Measurements from ENCODE around the gene MYF5.

- TF ChIP-seq CTCF (IDR thresholded peaks at IDR 0.05) (no peak), POLR2A (IDR thresholded peaks at IDR 0.05) (no peak)
Observed at GRCh38 chr12:80717856-80718255, 1.1 kb downstream of the MYF5 start.
